Fibroblast of lung (primary cell): ENCODE results near the gene PTPN20. TPM values are rescaled to one million over a fixed set of nuclear protein-coding genes. Genes with fewer than 3 reads are reported as not detected.

ENCODE experiments used
- DNase-seq, 2 donors: peaks; one replicate each; pipeline versions ENCODE4 v3.0.0 to v3.0.0-alpha.2; 2010; ENCODE audit warnings: low read depth in 2 of 2
- H2AFZ ChIP-seq: 2 replicates; pipeline ENCODE4 v1.5.1; 2012; ENCODE audit warnings: low read length, control low read depth, inconsistent platforms
- H3K27ac ChIP-seq: 2 replicates; pipeline ENCODE4 v1.5.1; 2011; ENCODE audit warnings: low read length, control low read depth; ENCODE audit not compliant: insufficient read depth
- H3K27me3 ChIP-seq: 2 replicates; pipeline ENCODE4 v1.5.1; 2011; ENCODE audit warnings: mild to moderate bottlenecking, low read length; ENCODE audit not compliant: control insufficient read depth, insufficient read depth
- H3K36me3 ChIP-seq: 2 replicates; pipeline ENCODE4 v1.5.1; 2011; ENCODE audit warnings: low read length; ENCODE audit not compliant: control insufficient read depth, insufficient read depth
- H3K4me1 ChIP-seq: 2 replicates; pipeline ENCODE4 v1.5.1; 2011; ENCODE audit warnings: low read length; ENCODE audit not compliant: control insufficient read depth, insufficient read depth; ENCODE audit errors: extremely low read depth
- H3K4me2 ChIP-seq: 2 replicates; pipeline ENCODE4 v1.5.1; 2011; ENCODE audit warnings: low read length, control low read depth; ENCODE audit not compliant: insufficient read depth; ENCODE audit errors: extremely low read depth
- H3K4me3 ChIP-seq, 4 experiments: fragments of 200-600 bp in 1 of 4; sonication (generic) in 1 of 4; replicated peaks in 1 of 4; 2 replicates each; pipeline ENCODE4 v1.5.1; 2011 to 2016; ENCODE audit warnings: low read length in 4 of 4, low read depth in 3 of 4, mild to moderate bottlenecking in 3 of 4, control low read depth in 2 of 4, inconsistent platforms in 1 of 4, mixed read lengths in 1 of 4; ENCODE audit not compliant: insufficient read depth in 1 of 4; ENCODE audit errors: control extremely low read depth in 1 of 4
- H3K79me2 ChIP-seq: 2 replicates; pipeline ENCODE4 v1.5.1; 2012; ENCODE audit warnings: mild to moderate bottlenecking, low read length, inconsistent platforms; ENCODE audit not compliant: control insufficient read depth, insufficient read depth
- H3K9ac ChIP-seq: 2 replicates; pipeline ENCODE4 v1.5.1; 2011; ENCODE audit warnings: mild to moderate bottlenecking, low read length, control low read depth; ENCODE audit not compliant: insufficient read depth
- H3K9me3 ChIP-seq: 2 replicates; pipeline ENCODE4 v1.5.1; 2012; ENCODE audit warnings: low read depth, low read length; ENCODE audit not compliant: control insufficient read depth, insufficient read depth
- H4K20me1 ChIP-seq: 2 replicates; pipeline ENCODE4 v1.5.1; 2011; ENCODE audit warnings: low read length; ENCODE audit not compliant: control insufficient read depth, insufficient read depth; ENCODE audit errors: extremely low read depth
- CTCF ChIP-seq, 2 donors: IDR thresholded peaks in 1 of 2; conservative IDR thresholded peaks in 1 of 2; 1 replicate in 1 of 2; 2 replicates in 1 of 2; pipeline ENCODE4 v1.5.1; 2011 to 2012; ENCODE audit warnings: low read length in 2 of 2, control low read depth in 1 of 2, inconsistent platforms in 1 of 2, low read depth in 1 of 2, mild to moderate bottlenecking in 1 of 2
- EZH2 ChIP-seq: IDR thresholded peaks from 2 replicates; pipeline ENCODE4 v1.5.1; 2012; ENCODE audit warnings: low read length, control low read depth, mild to moderate bottlenecking; ENCODE audit errors: missing control alignments
- polyA plus RNA-seq, 2 donors: library from polyadenylated mRNA; depleted of rRNA in 1 of 2; stranded (reverse) in 1 of 2; unstranded in 1 of 2; fragments of >200 nt; gene quantifications; 2 replicates each; pipeline ENCODE4 v1.2.1, GENCODE V29; 2011 to 2012; ENCODE audit warnings: missing spikeins in 1 of 2
- total RNA-seq: library from RNA; depleted of rRNA; stranded (reverse); fragments of >200 nt; gene quantifications from 2 replicates; pipeline ENCODE4 v1.2.1, GENCODE V29; 2014

The PTPN20 gene
- total and polyA plus RNA-seq, 2 donors (not counting 1 experiment from before 2014, with no cell fraction given): 0.23 to 0.33 TPM

GRCh38 chr10:47050618-47051455 is 139.6 kb downstream of the PTPN20 start:
- no peaks in the 10 kb centered on the region for H3K36me3 ChIP-seq
- H3K79me2 ChIP-seq: no peaks in the 10 kb centered on the region
- no peaks in the 10 kb centered on the region for H3K27me3 ChIP-seq
- H3K4me1 ChIP-seq: peaks cover 2% of the 10 kb centered on the region
- TF ChIP-seq EZH2 (no peak), CTCF (conservative IDR thresholded peaks at IDR 0.05 in 1 of 2, IDR thresholded peaks at IDR 0.05 in 1 of 2; ENCODE audit: low read depth in 1 of 2, low read length in 2 of 2) (no peak)
- no peak overlapping the region for H2AFZ ChIP-seq
- no peaks in the 10 kb centered on the region for H4K20me1 ChIP-seq
- H3K4me3 ChIP-seq: no peak overlapping the region
- no peak overlapping the region for H3K9ac ChIP-seq
- H3K27ac ChIP-seq: no peak overlapping the region
- DNase-seq: no peak
- H3K9me3 ChIP-seq: no peaks in the 10 kb centered on the region
- H3K4me2 ChIP-seq: no peak overlapping the region

- no peaks in the 10 kb centered on the region for H4K20me1 ChIP-seq
- no peak overlapping the region for H3K27ac ChIP-seq
- no peak overlapping the region for H3K4me2 ChIP-seq
- peaks cover 2% of the 10 kb centered on the region for H3K4me1 ChIP-seq
- no peak for TF ChIP-seq CTCF (conservative IDR thresholded peaks at IDR 0.05 in 1 of 2, IDR thresholded peaks at IDR 0.05 in 1 of 2; ENCODE audit: low read depth in 1 of 2, low read length in 2 of 2)
- no peak for TF ChIP-seq EZH2
- no peaks in the 10 kb centered on the region for H3K36me3 ChIP-seq
- no peaks in the 10 kb centered on the region for H3K79me2 ChIP-seq
- H3K27me3 ChIP-seq: no peaks in the 10 kb centered on the region
- no peaks in the 10 kb centered on the region for H3K9me3 ChIP-seq
- no peak overlapping the region for H3K9ac ChIP-seq
- DNase-seq: no peak
- no peak overlapping the region for H3K4me3 ChIP-seq
- no peak overlapping the region for H2AFZ ChIP-seq
These were observed 140.6 kb downstream of the PTPN20 start for GRCh38 chr10:47051741-47052238.
